Measurements from ENCODE around the gene RINT1.

RINT1 gene

DNA sequence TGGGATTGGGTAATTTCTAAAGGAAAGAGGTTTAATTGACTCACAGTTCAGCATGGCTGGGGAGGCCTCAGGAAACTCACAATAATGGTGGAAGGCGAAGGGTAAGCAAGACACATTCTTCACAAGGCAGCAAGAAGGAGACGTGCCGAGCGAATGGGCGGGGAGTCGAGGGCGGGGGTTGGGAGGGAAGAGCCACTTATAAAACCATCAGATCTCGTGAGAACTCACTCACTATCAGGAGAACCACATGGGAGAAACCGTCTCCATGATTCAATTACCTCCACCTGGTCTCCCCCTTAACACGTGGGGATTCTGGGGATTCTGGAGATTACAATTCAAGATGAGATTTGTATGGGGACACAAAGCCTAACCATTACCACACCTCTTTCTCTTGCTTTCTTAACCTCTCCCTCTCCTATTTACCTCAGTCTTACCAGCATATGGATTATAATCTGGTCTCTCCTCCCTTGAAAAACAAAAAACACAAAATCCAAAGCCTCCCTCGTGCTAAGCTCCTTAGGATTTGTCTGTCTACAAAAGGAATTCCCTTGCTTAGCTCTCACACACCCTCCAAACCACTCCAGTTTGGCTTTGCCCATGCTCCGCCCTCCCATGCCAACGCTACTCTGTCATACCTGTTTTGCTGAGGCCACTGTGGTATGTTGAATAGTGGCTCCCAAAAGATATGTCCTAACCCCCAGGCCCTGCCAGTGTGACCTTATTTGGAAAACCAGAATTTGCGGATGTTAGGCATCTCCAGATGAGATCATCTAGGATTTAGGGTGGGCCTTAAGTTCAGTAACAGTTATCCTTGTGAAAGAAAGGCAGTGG is 68.9 kb downstream of the RINT1 start:
- DNase-seq, result no peak

DNA sequence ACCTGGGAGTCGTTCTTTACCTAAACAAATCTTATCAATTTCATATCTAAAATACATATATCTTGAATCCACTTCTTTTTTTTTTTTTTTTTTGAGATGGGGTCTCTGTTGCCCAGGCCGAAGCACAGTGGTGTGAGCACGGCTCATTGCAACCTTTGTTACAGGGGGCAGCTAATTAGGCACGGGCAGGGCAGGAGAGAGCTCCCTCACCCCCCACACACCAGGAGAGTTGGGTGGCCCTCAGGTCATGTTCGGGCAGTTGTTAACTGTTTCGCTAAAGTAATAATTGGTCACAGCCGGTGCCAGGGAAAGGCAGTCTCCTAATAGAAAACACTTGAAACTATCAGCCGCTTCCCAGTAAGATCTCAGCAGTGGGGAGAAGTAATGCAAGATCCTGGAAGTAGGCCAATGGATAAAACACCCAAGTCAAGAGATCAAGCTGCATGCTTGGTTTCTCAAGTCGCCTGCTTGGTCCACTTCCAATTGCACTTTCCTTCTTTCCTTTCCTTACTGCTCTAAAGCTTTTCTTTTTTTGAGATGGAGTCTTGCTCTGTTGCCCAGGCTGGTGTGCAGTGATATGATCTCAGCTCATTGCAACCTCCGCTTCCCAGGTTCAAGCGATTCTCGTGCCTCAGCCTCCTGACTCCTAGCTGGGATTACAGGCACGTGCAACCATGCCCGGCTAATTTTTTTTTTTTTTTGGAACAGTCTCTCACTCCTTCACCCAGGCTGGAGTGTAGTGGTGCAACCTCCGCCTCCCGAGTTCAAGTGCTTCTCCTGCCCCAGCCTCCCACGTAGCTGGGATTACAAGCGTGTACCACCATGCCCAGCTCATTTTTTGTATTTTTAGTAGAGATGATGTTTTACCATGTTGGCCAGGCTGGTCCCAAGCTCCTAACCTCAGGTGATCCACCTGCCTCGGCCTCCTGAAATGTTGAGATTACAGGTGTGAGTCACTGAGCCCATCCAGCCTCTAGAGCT is 70.6 kb downstream of the RINT1 start:
- DNase-seq, result no peak

DNA sequence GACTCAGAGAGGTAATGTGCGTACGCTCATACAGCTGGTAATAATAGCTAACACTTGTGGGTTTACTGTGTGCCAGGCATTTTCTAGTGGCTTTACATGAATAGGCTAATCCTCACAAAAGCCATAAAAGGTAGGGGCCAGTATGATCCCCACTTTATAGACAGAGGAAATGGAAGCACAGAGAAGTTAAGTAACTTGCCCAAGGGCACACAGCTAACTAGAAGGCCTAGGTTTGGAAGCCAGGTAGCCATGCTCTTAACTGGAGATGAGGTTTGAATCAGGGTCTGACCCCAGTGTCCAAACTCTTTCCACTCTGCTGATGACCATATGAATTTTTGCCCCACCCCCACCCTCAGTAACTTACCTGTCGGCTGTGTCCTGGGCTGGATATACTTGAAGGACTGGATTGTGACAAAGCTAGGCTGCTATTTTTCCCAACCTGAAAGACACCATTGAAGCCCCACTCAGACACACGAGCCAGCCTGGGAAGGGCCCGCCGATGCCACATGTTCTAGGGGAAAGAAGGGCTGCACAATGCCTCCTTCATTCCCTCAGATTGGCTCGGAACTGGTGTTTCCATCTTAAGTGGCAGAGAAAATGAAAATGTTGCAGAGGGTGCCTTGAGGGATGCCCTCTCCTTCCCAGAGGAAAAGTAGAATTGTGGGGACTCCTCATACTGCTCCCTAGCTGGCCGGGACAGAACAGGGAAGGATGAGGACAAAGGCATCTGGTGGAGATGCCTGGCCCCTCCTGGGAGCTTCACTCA is 78.3 kb downstream of the RINT1 start:
- no peak for DNase-seq

DNA sequence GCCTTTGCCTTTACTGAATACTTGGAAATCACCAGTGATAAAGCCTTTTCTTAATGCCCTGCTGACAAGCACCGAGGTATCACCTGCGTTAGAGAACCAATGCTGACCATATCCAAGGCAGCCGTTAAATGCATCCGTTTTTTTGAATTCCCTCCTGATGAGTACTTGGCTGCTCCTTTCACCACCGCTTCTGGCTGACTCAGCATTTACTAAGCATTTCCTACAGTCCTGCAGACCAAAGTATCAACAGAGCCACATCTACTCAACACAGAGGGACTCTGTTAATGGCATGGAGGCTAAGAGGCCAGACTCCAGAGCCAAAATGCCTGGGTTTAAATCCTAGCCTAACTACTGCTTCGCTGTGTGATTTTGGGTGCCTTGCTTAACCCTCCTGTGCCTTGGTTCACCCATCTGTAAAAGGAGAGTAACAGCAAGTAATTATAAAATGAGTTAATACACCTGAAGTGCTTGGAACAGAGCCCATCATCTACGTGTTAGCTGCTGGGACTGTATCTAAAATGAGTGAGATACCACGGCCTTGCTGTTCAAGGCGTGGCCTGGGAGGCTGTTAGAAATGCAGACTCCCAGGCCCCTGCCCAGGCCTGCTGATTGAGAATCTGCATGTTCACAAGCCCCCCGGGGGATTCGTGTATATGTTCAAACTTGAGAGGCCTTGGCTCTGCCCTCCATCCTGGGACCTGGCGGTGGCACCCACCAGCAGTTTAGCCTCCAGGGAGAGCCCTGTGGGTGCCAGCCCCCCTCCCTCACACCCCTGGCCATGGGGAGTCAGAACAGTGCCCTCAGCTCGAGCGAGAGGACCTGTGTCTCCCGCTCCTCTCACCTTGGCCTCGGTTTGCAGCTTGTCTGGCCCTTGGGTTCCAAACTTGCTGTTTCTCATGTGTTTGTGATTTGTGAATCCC is 80.1 kb downstream of the RINT1 start:
- no peak for DNase-seq

DNA sequence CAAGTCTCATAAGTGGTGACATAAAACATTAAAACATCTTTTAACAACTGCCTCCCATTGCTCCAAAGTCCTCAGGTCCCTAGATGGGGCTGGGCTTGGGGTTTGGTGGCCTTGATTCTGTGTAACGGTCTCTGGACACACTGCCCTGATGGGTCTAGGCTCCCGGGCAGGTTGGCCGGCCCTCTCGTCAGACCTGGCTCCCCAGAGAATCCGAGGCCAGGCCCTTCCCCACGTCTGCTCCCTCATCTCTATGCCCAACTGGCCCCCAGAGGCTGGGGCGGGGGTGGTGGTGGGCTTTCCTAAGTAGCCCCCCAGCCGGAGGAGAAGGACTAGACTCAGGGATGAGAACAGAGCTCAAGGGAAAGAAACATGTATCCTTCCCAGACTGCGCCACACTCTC is 80.8 kb downstream of the RINT1 start:
- no peak for DNase-seq

DNA sequence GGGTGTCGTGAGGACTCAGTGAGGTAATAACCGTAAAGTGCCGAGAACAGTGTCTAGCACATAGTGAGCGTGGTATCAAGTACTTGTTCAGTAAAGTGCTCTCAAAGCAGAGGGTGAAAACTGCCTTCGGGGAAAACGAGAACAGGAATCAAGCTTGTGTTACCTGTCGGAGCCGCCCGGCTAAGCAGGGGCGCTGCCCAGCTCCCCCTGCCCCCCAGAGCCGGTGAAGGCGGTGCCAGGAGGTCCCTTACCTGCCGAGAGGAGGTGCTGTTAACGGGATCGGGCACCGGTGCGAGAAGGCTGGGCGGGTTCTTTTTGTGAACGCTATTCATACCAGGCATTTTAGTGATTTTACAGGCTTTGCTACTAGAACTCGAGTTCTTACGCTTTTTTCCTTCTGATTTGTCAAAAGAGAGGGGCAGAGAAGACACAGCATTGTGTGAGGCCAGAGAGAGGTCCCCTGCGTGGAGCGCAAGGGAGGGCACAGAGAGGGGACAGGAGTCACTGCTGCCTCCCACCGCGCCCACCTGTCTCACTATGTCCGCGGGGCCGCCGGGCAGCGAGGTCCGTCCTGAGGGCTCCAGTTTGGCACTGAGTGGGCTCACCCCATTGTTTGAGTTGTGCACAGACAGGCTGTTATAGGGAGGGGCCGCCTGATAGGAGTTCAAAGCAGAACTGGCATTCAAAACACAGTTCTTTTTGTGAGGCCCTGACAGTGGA is 81.8 kb downstream of the RINT1 start:
- DNase-seq, result no peak

DNA sequence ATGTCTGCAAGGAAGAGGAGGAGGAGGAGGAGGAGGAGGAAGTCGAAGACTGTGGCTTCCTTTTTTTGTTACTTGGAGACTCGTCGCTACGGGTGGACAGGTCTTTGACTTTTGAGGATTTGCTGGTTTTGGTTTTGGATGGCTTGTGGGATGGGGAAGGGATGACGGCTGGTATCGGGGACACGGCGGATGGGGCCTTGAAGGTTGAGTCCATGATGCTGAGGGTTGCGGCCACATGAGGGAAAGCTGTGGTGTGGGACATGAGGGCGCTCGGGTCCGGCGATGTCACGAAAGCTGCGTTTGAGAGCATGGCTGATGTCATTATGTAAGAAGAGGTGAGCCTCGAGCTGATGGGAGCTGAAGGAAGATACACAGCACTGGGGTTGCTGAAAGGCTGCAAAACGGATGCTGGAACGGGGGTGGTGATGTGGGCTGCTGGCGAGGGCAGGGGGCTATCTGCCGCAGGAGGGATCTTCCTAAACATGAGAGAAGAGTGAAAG is 82.4 kb downstream of the RINT1 start:
- no peak for DNase-seq

Data from femur (tissue), 1 donor.